Vagina (tissue), 2 donors: ENCODE results near the gene DPYD. TPM values are rescaled to one million over a fixed set of nuclear protein-coding genes. Genes with fewer than 3 reads are reported as not detected.

Source experiments
- DNase-seq, 2 donors: peaks; one replicate each; pipeline ENCODE4 v3.0.0-alpha.2; 2017; ENCODE audit errors: extremely low spot score in 2 of 2
- H3K27ac ChIP-seq: fragments of 200-600 bp; sonication (generic); one replicate; pipeline ENCODE4 v1.5.1; 2019
- H3K27me3 ChIP-seq: fragments of 200-600 bp; sonication (generic); one replicate; pipeline ENCODE4 v1.5.1; 2019
- H3K36me3 ChIP-seq, 2 donors: fragments of 200-600 bp; sonication (generic); one replicate each; pipeline ENCODE4 v1.5.1; 2017 to 2019
- H3K4me1 ChIP-seq: fragments of 200-600 bp; sonication (generic); one replicate; pipeline ENCODE4 v1.5.1; 2019
- H3K4me3 ChIP-seq, 2 donors: fragments of 200-600 bp; sonication (generic); 1 replicate in 1 of 2; 2 replicates in 1 of 2; pipeline ENCODE4 v1.5.1; 2016 to 2019
- H3K9me3 ChIP-seq: fragments of 200-600 bp; sonication (generic); one replicate; pipeline ENCODE4 v1.5.1; 2019
- CTCF ChIP-seq, 3 experiments: fragments of 450-650 bp in 2 of 3; fragments of 200-600 bp in 1 of 3; sonication (generic) in 1 of 3; IDR thresholded peaks; one replicate each; pipeline ENCODE4 v1.5.1; 2017 to 2019; ENCODE audit warnings: antibody characterized with exemption in 3 of 3, mild to moderate bottlenecking in 2 of 3, moderate library complexity in 2 of 3
- POLR2A ChIP-seq, 2 donors: fragments of 450-650 bp; IDR thresholded peaks; one replicate each; pipeline ENCODE4 v1.6.1; 2017; ENCODE audit warnings: antibody characterized with exemption in 2 of 2, mild to moderate bottlenecking in 2 of 2, moderate library complexity in 2 of 2
- POLR2AphosphoS5 ChIP-seq, 2 donors: sonication (generic); formaldehyde crosslinking; IDR thresholded peaks; one replicate each; pipeline ENCODE4 v1.9.0; 2017; ENCODE audit warnings: antibody characterized with exemption in 2 of 2, mild to moderate bottlenecking in 2 of 2, low read depth in 1 of 2; ENCODE audit not compliant: insufficient read depth in 1 of 2
- intact Hi-C: fragments of 100-400 bp; cut with DNase I; formaldehyde crosslinking; loops from one replicate; pipeline ENCODE4 v1.15.1; 2023
- total RNA-seq: library from RNA; depleted of rRNA; stranded (reverse); fragments of >200 nt; gene quantifications from one replicate; pipeline ENCODE4 v1.2.3, GENCODE V29; 2016

DPYD gene
- total RNA-seq, 1 donor from 2014 or later, result 45.7 TPM

DNA sequence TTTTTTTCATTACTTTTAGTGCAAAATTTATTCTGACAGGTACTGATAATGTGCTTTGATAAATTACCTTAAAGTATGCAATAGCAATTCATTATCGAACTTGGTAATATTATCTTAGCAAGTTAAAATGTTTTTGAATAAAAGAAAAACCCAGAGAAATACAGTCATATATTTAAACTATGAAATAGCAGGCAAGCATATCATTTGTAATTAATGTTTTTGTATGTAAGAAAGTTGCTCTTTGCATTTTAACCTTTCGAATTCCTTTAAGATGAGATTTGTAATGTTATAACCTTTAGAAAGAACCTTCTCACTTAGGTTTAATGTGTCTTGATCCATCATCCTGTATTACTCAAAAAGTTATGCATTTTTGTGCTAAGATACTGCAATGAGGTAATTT is 613.7 kb downstream of the DPYD start:
- DNase-seq, result no peak
- no peak for TF ChIP-seq POLR2AphosphoS5 (IDR thresholded peaks at IDR 0.05; ENCODE audit: insufficient read depth in 1 of 2, low read depth in 1 of 2)
- TF ChIP-seq POLR2A (IDR thresholded peaks at IDR 0.05), result no peak
- TF ChIP-seq CTCF (IDR thresholded peaks at IDR 0.05), result no peak
- no peaks in the 10 kb centered on the region for H3K9me3 ChIP-seq
- intact Hi-C loops, result no loop called here
- H3K36me3 ChIP-seq, result no peaks in the 10 kb centered on the region
- no peaks in the 10 kb centered on the region for H3K27me3 ChIP-seq
- H3K4me3 ChIP-seq, result no peak overlapping the region
- no peaks in the 10 kb centered on the region for H3K4me1 ChIP-seq
- H3K27ac ChIP-seq, result no peak overlapping the region

- Histone ChIP-seq H3K9me3 (no peaks in the 10 kb centered on the region), H3K4me3 (no peak overlapping the region), H3K4me1 (no peaks in the 10 kb centered on the region), H3K36me3 (no peaks in the 10 kb centered on the region), H3K27ac (no peak overlapping the region), H3K27me3 (no peaks in the 10 kb centered on the region)
- no peak for DNase-seq
- TF ChIP-seq POLR2A (IDR thresholded peaks at IDR 0.05), result no peak
- TF ChIP-seq CTCF (IDR thresholded peaks at IDR 0.05), result no peak
- TF ChIP-seq POLR2AphosphoS5 (IDR thresholded peaks at IDR 0.05; ENCODE audit: insufficient read depth in 1 of 2, low read depth in 1 of 2), result no peak
- intact Hi-C loops, result no loop called here
Measured at GRCh38 chr1:97306504-97306903, 614.3 kb downstream of the DPYD start.

GRCh38 chr1:97304366-97304765 is 616.5 kb downstream of the DPYD start:
- Histone ChIP-seq H3K4me3 (no peak overlapping the region), H3K4me1 (no peaks in the 10 kb centered on the region), H3K27ac (no peak overlapping the region), H3K9me3 (no peaks in the 10 kb centered on the region), H3K36me3 (no peaks in the 10 kb centered on the region), H3K27me3 (no peaks in the 10 kb centered on the region)
- no peak for TF ChIP-seq CTCF (IDR thresholded peaks at IDR 0.05)
- TF ChIP-seq POLR2A (IDR thresholded peaks at IDR 0.05), result no peak
- no peak for TF ChIP-seq POLR2AphosphoS5 (IDR thresholded peaks at IDR 0.05; ENCODE audit: insufficient read depth in 1 of 2, low read depth in 1 of 2)
- DNase-seq, result no peak
- intact Hi-C loops, result no loop called here

GRCh38 chr1:97298966-97299365 is 621.9 kb downstream of the DPYD start:
- Histone ChIP-seq H3K4me3 (no peak overlapping the region), H3K27me3 (no peaks in the 10 kb centered on the region), H3K36me3 (no peaks in the 10 kb centered on the region), H3K9me3 (no peaks in the 10 kb centered on the region), H3K27ac (no peak overlapping the region), H3K4me1 (no peaks in the 10 kb centered on the region)
- TF ChIP-seq CTCF (IDR thresholded peaks at IDR 0.05) (no peak), POLR2A (IDR thresholded peaks at IDR 0.05) (no peak), POLR2AphosphoS5 (IDR thresholded peaks at IDR 0.05; ENCODE audit: insufficient read depth in 1 of 2, low read depth in 1 of 2) (no peak)
- intact Hi-C loops, result no loop called here
- no peak for DNase-seq

DNA sequence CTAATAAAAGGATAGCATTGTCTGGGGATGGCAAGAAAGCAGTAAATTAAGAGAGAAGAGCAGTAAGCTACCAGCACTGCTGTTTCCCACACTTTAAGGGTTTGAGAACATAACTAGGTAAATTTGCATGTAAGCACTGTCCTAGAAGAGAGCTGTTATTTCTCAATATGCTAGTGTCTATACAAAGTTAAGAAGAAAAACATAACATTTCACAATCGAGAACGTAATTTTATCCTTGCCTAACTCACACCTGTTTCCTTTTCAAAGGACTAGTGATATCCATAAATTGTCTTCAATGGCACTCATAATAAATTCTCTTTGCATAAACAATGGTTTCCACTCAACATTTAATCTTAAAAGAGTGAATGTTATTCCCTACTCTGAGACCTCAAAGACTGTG is 623.2 kb downstream of the DPYD start:
- H3K27ac ChIP-seq, result no peak overlapping the region
- no peaks in the 10 kb centered on the region for H3K4me1 ChIP-seq
- TF ChIP-seq POLR2A (IDR thresholded peaks at IDR 0.05) (no peak), CTCF (IDR thresholded peaks at IDR 0.05) (no peak), POLR2AphosphoS5 (IDR thresholded peaks at IDR 0.05; ENCODE audit: insufficient read depth in 1 of 2, low read depth in 1 of 2) (no peak)
- no peak for DNase-seq
- no peaks in the 10 kb centered on the region for H3K9me3 ChIP-seq
- H3K4me3 ChIP-seq, result no peak overlapping the region
- H3K36me3 ChIP-seq, result peaks cover 0 to 1% of the 10 kb centered on the region in 2 donors
- intact Hi-C loops, result no loop called here
- H3K27me3 ChIP-seq, result no peaks in the 10 kb centered on the region
